Astrocyte of the cerebellum (primary cell): ENCODE measurements around the gene DGKA.
A peak's percentile ranks its signal among the peaks of the same experiment; 100 is the strongest.

ENCODE experiments used
- DNase-seq: peaks from one replicate; pipeline ENCODE4 v3.0.0-alpha.2; 2011; ENCODE audit warnings: low read depth
- H3K4me3 ChIP-seq: 2 replicates; pipeline ENCODE4 v1.5.1; 2011; ENCODE audit warnings: mild to moderate bottlenecking, low read depth, low read length, moderate library complexity
- CTCF ChIP-seq: IDR thresholded peaks from 2 replicates; pipeline ENCODE4 v1.5.1; 2012; ENCODE audit warnings: low read length, low read depth, moderate library complexity, mild to moderate bottlenecking; ENCODE audit errors: missing control alignments
- in situ Hi-C: cut with HindIII; loops from 2 replicates; pipeline ENCODE4 v1.10.0; 2017; ENCODE audit warnings: low sequenced_read_pairs

DGKA gene

GRCh38 chr12:55937981-55938380 is 7.0 kb downstream of the DGKA start:
- H3K4me3 ChIP-seq = no peak overlapping the region
- no peak for TF ChIP-seq CTCF
- DNase-seq = no peak
- in situ Hi-C loops = no loop called here

- no peak overlapping the region for H3K4me3 ChIP-seq
- DNase-seq = no peak
- TF ChIP-seq CTCF = no peak
Measured at GRCh38 chr12:55938826-55939501, 8.0 kb downstream of the DGKA start.

GRCh38 chr12:55940065-55940732 is 9.2 kb downstream of the DGKA start:
- in situ Hi-C loops = no loop called here
- TF ChIP-seq CTCF = peak; percentile 95
- H3K4me3 ChIP-seq = no peak overlapping the region
- peak; percentile 66 for DNase-seq

More at GRCh38 chr12:55938826-55939501, 8.0 kb downstream of the DGKA start:
- in situ Hi-C loops = no loop called here

- no peak for TF ChIP-seq CTCF
Measured at GRCh38 chr12:55942055-55942454, 11.1 kb downstream of the DGKA start.

GRCh38 chr12:55942577-55943136 is 11.7 kb downstream of the DGKA start:
- in situ Hi-C loops = no loop called here
- no peak overlapping the region for H3K4me3 ChIP-seq
- no peak for TF ChIP-seq CTCF
- DNase-seq = no peak

More at GRCh38 chr12:55942055-55942454, 11.1 kb downstream of the DGKA start:
- DNase-seq = no peak
- in situ Hi-C loops = no loop called here
- no peak overlapping the region for H3K4me3 ChIP-seq

- no peak for DNase-seq
- in situ Hi-C loops = no loop called here
- H3K4me3 ChIP-seq = no peak overlapping the region
- TF ChIP-seq CTCF = no peak
Measured at GRCh38 chr12:55946553-55946952, 15.6 kb downstream of the DGKA start.
